GM18511 (cell line): ENCODE measurements around the gene NOP14.
"Not testable (repeated sequence)": the region's sequence is repeated elsewhere in the genome, so short reads cannot be mapped to it uniquely, and the experiment has no call there.

Experiments
- ATAC-seq: cut with Tn5 transposase; IDR thresholded peaks from one replicate; pipeline ENCODE4 v1.9.1; 2021; ENCODE audit warnings: mild to moderate bottlenecking, moderate library complexity; ENCODE audit not compliant: unreplicated experiment

NOP14 gene

GRCh38 chr4:2943364-2944090, 19.7 kb downstream of the NOP14 start:
- no peak for ATAC-seq

- no peak for ATAC-seq
These were observed 20.5 kb downstream of the NOP14 start for GRCh38 chr4:2942532-2943363.

GRCh38 chr4:2942037-2942531, 21.1 kb downstream of the NOP14 start:
- no peak for ATAC-seq

GRCh38 chr4:2941138-2942036, 21.8 kb downstream of the NOP14 start:
- no peak for ATAC-seq

DNA sequence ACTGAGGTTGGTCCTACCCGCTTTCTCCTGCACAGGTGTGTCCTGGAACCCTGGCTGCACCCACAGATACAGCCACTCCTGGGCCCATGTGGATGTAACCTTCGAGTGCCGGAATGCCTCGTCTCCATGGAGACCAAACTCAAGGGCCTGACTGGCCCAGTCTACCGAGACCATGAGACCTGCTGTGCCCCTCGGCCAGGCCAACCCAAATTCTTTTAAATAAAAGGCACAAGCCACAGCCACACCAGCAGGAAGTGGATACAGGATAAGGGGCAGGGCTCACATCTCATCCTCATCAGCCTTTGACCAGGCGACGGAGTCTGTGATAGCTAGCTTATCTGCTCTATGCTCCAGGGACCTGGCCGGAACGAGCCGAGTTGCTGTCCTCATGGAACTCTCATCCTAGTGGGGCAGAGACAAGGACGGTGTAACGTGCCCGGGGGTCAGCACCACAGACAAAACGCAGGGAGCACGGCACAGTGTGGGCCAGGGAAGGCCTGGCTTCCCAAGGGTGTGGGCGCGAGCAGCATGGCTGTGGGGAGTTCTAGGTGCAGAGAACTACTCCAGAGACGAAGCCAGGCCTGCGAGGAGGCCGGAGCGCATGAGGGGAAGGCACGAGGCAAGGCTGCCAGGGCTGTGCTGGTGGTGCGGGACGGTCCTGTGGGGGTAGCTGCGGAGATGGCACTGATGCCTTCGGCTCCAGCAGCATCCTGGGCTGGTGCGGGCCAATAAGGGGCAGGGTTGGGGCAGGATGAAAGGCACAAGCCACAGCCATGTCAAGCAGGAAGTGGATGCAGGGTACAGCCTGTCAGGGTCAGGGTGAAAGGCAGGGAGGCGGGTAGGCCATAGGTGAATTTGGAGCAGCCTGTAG, 22.7 kb downstream of the NOP14 start:
- ATAC-seq, result no peak

DNA sequence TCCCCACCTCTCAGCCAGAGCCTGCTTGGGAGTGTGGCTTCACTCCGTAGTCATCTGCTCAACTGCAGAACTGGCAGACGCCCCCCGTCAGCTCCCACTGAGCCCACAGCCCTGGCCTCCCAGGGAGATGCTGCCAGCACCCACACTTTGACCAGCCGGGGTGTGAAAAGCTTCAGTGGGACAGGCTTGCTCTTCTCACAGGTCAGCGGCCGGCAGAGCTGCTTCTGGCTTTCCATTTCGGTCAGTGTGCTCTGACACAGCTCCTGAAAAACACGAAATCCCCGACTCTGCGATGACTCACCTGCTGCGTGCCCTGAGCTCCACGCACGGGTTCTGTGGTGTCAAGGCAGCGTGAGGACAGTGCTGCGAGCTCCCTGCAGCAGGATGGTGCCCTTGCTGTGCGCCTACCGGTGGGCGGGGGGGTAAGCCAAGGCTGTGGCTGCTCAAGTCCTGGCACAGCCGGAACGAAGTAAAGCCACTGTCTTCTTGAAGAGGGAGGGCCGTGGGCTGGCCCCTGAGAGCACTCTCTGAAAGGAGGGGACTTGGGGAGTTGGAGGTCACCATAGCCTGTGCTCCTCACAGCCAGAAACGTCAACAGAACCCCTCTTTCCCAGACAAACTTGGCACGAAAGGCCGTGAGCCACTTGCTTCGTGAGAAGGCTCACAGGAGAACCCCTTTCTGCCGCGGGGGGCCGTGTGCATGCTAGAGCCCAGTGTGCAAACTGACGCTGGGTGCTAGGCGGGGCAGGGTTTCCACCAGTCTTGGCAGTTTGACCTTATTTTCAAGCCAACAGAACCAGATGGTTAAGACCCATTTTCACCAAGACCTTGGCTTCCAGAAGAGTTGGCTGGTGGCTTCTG, 23.6 kb downstream of the NOP14 start:
- no peak for ATAC-seq

DNA sequence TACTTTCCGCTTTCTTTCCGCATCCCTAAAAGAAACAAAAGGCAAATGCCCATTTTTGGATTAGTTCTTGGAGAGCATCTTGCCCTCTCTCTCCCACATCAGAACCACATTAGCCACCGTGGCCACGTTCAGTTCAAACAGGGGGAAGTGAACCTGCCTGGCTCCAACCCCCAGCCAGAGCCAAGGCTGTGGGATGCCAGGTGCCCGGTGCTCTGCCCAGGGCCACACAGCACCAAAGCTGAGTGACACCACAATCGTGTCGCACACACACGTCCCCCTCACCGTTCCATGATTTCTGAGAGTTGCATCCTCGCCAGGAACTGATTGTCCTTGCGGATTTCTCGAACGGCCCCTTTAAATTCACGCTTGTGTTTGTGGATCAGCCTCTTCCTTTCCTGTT, 24.3 kb downstream of the NOP14 start:
- no peak for ATAC-seq

DNA sequence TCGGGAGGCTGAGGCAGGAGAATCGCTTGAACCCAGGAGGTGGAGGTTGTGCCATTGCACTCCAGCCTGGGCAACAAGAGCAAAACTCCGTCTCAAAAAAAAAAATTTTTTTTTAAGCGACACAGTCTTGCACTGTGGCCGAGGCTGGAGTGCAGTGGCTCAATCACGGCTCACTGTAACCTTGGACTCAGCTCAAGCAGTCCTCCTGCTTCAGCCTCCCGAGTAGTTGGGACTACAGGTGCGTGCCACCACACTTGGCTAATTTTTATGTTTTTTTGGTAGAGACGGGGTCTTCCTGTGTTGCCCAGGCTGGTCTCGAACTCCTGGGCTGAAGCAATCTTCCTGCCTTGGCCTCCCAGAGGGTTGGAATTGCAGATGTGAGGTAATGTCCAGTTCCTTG, 24.8 kb downstream of the NOP14 start:
- ATAC-seq, result not testable (repeated sequence)

DNA sequence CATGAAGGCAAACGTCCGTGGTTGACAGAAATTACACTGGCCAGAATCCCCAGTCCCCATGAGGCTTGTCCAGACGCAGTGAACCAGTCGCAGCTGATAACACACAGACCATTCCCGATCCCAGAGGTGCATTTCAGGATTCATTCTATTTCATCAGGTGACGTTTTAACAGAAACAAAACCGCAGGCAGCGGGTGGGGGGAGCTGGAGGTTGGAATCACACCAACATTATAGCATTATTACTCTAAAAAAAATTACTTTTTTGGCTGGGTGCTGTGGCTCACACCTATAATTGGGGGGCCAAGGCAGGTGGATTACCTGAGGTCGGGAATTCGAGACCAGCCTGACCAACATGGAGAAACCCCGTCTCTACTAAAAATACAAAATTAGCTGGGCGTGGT, 25.2 kb downstream of the NOP14 start:
- ATAC-seq, result no peak

- peak; percentile 39 for ATAC-seq
These were observed 25.9 kb downstream of the NOP14 start for GRCh38 chr4:2937146-2937857.

DNA sequence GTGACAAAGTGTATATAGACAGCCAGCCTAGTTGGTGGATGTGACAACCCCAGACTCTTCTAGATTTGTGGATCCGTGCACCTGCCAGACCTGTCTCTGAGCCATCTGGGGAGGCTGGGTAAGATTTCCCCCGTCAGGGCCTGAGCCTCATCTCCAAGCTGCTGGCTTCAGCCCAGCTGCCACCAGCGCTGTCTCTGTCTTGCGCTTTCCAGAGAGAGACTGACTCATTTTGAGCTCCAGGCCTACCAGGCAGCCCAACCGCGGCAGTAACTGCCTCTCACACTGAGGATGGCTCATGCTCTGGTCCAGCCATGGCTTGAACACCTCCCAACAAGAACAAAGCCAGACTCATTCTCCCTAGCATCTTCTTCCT, 26.4 kb downstream of the NOP14 start:
- peak; percentile 47 for ATAC-seq

DNA sequence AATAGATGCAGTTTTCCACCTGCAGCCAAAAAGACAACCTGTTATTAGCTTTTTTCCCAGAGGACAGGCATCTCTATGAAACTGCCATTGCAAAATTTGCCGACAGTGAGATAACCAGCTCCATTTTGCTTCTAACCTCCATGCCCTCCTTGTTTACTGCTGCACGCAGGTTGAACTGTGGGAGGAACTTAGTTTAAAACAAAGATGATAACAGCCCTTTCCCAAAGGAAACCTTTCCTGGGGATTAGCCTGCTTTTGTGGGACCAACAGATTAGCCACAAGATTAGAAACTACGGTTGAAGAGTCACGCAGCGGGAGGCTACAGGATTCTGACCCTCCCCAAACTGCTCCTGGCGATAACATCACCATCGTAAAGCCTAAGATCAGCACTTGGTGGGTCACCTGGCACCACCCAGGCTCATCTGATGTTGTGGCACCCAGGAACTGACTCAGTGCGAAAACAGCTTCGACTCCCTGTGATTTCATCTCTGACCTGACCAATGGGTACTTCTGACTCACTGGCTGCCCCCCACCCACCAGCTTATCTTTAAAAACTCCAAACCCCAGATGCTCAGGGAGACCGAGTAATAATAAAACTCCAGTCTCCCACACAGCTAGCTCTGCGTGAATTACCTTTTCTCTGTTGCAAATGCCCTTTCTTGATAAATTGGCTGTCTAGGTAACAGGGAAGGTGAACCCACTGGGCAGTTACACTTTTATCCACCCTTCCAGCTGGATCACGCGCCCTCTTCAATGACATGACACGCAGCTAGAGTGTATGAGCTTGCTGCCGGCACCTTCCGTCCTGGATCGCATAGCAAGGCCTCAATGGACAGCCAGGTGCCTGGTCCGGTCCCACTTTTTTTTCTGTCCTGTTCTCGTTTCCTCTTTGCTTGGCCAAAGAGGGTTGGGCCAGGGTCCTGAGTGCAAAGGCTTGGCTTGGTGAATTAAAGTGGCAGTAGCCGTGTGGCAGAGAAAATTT, 27.2 kb downstream of the NOP14 start:
- no peak for ATAC-seq

DNA sequence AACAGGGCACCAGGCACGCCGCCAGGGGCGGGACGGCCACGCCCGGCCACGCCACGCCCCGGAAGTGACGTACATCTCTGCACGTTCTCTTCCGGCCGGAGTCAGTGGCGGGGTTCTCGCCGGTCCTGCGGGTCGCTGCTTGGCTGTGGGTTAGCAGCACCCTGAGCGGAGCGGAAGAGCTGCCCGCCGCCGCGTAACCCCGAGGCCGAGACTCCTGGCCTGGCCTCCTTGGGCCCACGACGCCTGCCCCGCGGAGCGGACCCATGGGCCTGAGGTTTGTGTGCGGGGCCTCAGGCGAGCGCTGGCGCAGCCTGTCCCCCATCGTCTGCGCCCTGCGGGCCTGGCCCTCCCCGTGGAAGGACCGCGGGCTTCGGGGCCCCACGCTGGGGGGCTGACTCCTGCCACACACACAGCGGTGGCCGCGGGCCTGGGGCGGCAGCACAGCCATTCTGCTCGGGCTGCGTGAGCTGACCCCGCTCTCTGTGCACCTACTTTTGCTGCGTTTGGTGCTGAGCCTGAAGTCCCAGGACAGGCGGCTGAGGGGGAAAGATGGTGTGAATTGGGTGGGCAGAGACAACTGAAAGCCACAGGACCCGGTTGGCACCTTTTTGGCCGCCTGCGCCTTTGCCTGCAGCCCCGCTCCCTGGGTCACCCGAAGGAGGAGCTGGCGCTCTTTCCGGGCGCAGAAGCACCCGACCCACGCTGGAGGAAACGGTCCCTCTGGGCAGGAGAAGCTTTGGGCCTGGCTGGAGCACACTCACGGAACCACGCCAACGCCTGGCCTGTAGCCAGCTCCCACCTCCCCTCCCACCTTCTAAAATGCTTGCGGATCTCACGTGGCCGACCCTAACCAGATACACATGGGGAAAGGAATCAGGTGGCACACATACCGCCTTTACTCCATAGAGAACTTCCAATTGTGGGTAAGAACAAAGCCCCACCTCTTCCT, 28.1 kb downstream of the NOP14 start:
- peak; percentile 48 for ATAC-seq

DNA sequence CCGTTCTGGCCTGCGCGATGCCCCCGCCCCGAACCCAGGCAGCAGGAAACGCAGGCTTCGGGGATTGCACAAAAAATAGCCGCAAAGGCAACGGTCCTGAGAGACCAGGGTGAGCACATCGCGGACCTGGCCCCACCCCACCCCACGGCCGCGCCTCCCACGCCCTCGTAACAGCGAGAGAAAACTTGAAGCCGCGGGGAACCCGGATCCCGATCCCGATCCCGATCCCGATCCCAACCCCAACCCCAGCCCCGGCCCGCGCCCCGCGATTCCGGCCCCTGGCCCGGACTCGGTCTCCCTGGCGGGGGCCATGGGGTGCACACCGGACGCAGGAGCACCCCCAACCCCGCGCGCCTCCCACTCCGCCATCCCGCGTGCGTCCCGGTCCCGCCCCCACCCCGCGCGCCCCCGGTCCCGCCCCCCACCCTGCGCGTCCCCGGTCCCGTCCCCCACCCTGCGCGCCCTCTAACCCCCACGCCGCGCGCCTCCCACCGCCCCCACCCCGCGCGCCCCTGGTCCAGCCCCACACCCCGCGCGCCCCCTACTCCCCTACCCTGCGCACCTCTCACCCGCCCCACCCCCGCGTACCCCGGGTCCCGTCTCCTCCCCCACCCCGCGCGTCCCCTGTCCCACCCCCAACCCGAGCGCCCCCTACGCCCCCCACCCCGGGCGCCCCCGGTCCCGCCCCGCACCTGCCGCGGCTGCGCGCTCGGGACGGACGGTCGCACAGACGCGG, 29.0 kb downstream of the NOP14 start:
- ATAC-seq, result no peak

DNA sequence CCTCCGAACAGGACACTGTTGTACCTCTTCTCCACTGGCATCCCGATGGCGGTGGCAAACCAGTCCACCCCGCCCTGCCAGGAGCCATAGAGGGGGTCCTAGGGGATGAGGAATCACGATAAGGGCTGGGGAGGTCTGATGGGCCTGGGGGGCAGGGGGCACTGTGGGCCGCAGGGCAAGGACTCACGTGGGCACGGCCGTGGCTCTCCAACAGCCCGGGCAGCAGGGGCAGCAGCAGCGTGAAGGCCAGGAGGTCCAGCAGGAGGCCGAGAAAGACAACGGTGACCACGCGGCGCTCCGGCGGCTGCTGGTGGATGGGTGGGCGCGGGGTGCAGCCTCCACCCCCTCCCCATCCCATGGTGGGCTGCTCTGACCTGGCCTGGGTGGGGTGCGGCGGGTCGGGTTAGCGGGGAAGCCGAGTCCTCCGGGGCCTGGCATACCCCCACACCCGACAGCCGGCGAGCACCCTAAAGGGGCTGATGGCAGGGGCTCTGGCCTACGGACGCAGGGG, 29.6 kb downstream of the NOP14 start:
- ATAC-seq, result no peak
